BE2C (cell line): ENCODE measurements around the gene LIMA1.
"Not testable (repeated sequence)": the region's sequence is repeated elsewhere in the genome, so short reads cannot be mapped to it uniquely, and the experiment has no call there.

ENCODE experiments used
- DNase-seq: peaks from one replicate; pipeline ENCODE4 v3.0.0-alpha.2; 2020
- H3K27me3 ChIP-seq: fragments of 250-450 bp; sonication (Bioruptor Pico); 2 replicates; pipeline ENCODE4 v1.5.1; 2020; ENCODE audit warnings: mild to moderate bottlenecking
- H3K36me3 ChIP-seq: fragments of 250-450 bp; sonication (Bioruptor Pico); 2 replicates; pipeline ENCODE4 v1.5.1; 2020; ENCODE audit warnings: mild to moderate bottlenecking
- H3K4me1 ChIP-seq: fragments of 250-450 bp; sonication (Bioruptor Pico); 2 replicates; pipeline ENCODE4 v1.5.1; 2020
- H3K4me3 ChIP-seq: 2 replicates; pipeline ENCODE4 v1.5.1; 2011; ENCODE audit warnings: low read depth, low read length
- H3K9me3 ChIP-seq: fragments of 250-450 bp; sonication (Bioruptor Pico); 2 replicates; pipeline ENCODE4 v1.5.1; 2020
- TF ChIP-seq, protein P1 (sequence below): IDR thresholded peaks from 2 replicates; pipeline ENCODE4 v1.5.1; 2012; ENCODE audit warnings: mild to moderate bottlenecking, low read depth, low read length

Gene LIMA1

GRCh38 chr12:50251619-50252252 is 31.6 kb downstream of the LIMA1 start:
- no peak overlapping the region for H3K4me3 ChIP-seq
- H3K4me1 ChIP-seq = peaks cover 1% of the 10 kb centered on the region; the same call in 1 of the 2 replicates
- TF ChIP-seq, protein P1, sequence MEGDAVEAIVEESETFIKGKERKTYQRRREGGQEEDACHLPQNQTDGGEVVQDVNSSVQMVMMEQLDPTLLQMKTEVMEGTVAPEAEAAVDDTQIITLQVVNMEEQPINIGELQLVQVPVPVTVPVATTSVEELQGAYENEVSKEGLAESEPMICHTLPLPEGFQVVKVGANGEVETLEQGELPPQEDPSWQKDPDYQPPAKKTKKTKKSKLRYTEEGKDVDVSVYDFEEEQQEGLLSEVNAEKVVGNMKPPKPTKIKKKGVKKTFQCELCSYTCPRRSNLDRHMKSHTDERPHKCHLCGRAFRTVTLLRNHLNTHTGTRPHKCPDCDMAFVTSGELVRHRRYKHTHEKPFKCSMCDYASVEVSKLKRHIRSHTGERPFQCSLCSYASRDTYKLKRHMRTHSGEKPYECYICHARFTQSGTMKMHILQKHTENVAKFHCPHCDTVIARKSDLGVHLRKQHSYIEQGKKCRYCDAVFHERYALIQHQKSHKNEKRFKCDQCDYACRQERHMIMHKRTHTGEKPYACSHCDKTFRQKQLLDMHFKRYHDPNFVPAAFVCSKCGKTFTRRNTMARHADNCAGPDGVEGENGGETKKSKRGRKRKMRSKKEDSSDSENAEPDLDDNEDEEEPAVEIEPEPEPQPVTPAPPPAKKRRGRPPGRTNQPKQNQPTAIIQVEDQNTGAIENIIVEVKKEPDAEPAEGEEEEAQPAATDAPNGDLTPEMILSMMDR = no peak
- H3K9me3 ChIP-seq = no peaks in the 10 kb centered on the region
- DNase-seq = no peak
- H3K36me3 ChIP-seq = no peaks in the 10 kb centered on the region
- H3K27me3 ChIP-seq = no peaks in the 10 kb centered on the region

- DNase-seq = no peak
These were observed 33.7 kb downstream of the LIMA1 start for GRCh38 chr12:50249464-50250182.

DNA sequence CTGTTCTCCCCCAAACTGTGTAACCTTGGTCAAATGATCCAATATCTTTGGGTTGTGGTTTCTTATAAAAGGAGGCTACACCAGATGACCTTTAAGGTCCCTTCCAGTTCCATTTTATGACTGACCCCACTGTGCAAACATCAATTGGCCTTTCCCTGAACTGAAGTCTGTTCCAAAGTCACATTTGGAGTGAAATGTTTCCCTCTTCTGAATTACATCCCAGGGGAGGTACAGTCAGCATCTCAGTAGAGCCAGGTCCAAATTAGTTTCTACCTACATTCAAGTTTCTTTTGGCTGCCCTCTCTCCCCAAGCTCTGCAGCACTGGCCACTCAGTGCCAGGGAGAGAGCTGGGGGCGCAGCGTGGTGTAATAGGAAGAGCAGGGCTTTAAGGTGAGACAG is 34.4 kb downstream of the LIMA1 start:
- no peaks in the 10 kb centered on the region for H3K36me3 ChIP-seq
- no peaks in the 10 kb centered on the region for H3K27me3 ChIP-seq
- TF ChIP-seq, protein P1 = no peak
- no peak overlapping the region for H3K4me3 ChIP-seq
- H3K4me1 ChIP-seq = peaks cover 5% of the 10 kb centered on the region; the same call in 1 of the 2 replicates
- no peak for DNase-seq
- H3K9me3 ChIP-seq = no peaks in the 10 kb centered on the region

More at GRCh38 chr12:50249464-50250182, 33.7 kb downstream of the LIMA1 start:
- H3K27me3 ChIP-seq = no peaks in the 10 kb centered on the region
- no peaks in the 10 kb centered on the region for H3K36me3 ChIP-seq
- no peaks in the 10 kb centered on the region for H3K9me3 ChIP-seq
- H3K4me1 ChIP-seq = peaks cover 5% of the 10 kb centered on the region; the same call in 1 of the 2 replicates
- TF ChIP-seq, protein P1 = no peak
- no peak overlapping the region for H3K4me3 ChIP-seq

- Histone ChIP-seq H3K4me1 (peaks cover 5% of the 10 kb centered on the region; the same call in 1 of the 2 replicates), H3K9me3 (no peaks in the 10 kb centered on the region), H3K4me3 (no peak overlapping the region), H3K36me3 (no peaks in the 10 kb centered on the region), H3K27me3 (no peaks in the 10 kb centered on the region)
- TF ChIP-seq, protein P1 = no peak
- DNase-seq = no peak
These were observed 34.9 kb downstream of the LIMA1 start for GRCh38 chr12:50248411-50248810.

DNA sequence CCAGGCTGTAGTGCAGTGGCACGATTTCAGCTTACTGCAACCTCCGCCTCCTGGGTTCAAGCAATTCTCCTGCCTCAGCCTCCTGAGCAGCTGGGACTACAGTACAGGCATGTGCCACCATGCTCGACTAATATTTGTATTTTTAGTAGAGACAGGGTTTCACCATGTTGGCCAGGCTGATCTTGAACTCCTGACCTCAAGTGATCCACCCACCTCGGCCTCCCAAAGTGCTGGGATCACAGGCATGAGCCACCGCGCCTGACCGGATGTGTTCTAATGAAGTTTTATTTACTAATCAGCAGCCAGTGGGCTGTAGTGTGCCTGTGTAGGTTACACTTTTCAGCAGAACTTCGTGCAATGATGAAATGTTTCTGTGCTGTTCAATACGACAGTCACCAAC is 35.7 kb downstream of the LIMA1 start:
- H3K4me1 ChIP-seq, DNase-seq, H3K27me3 ChIP-seq, H3K36me3 ChIP-seq, H3K4me3 ChIP-seq, H3K9me3 ChIP-seq: not testable (repeated sequence)

DNA sequence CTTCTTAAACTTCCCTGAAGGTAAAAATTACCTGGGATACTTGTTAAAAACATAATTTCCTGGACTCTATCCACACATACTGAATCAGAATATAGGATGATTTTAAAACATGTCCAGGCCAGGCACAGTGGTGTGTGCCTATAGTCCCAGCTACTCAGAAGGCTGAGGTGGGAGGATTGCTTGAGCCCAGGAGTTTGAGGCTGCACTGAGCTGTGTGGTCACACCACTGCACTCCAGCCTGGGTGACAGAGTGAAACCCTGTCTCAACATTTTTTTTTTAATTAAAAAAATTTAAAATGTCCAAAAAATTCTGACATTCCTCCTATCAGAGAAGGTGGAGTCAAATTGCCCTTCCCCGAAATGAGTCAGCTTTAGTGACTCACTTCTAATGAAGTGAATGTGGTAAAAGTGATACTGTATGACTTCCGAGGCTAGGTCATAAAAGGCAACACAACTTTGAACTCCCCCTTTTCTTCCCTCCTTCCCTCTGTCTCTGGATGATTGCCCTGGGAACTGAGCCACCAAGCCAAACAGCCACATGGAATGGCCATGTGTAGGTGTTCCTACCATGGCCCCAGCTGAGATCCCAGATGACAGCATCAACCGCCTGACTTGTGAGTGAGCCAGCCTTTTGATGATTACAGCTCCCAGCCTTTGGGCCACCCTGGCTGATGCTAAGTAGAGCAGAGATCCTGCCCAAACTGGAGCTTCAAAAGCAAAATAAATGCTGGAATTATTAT is 36.3 kb downstream of the LIMA1 start:
- DNase-seq = peak; percentile 23
- Histone ChIP-seq H3K4me1 (peaks cover 5% of the 10 kb centered on the region; the same call in 1 of the 2 replicates), H3K36me3 (no peaks in the 10 kb centered on the region), H3K4me3 (no peak overlapping the region), H3K27me3 (no peaks in the 10 kb centered on the region), H3K9me3 (no peaks in the 10 kb centered on the region)
- TF ChIP-seq, protein P1 = no peak
